H1 (cell line): ENCODE results near the gene GPC1. TPM values are rescaled to one million over a fixed set of nuclear protein-coding genes. Genes with fewer than 3 reads are reported as not detected.

Experiments used
- CTCF ChIA-PET: fragments of 300-600 bp; sonication (Branson Sonifier 250); formaldehyde crosslinking; loops from one replicate; lab custom pipeline; 2021; ENCODE audit not compliant: partially characterized antibody; lab: Charles Lee
- POLR2A ChIA-PET: fragments of 300-600 bp; sonication (Branson Sonifier 250); formaldehyde crosslinking; loops from one replicate; lab custom pipeline; 2021; ENCODE audit warnings: inconsistent platforms; ENCODE audit not compliant: partially characterized antibody; lab: Charles Lee
- DNase-seq, 2 experiments: peaks; one replicate each; pipeline versions ENCODE4 v3.0.0 to v3.0.0-alpha.2; 2010 to 2022; ENCODE audit warnings: low spot score in 2 of 2, low read depth in 1 of 2, mixed read lengths in 1 of 2
- FAIRE-seq: peaks from 2 replicates; lab custom pipeline; 2011; peaks lifted over from hg19 to GRCh38; lab: Jason Lieb, UNC
- H2AFZ ChIP-seq: 2 replicates; pipeline ENCODE4 v1.8.1; 2012; ENCODE audit warnings: low read length, inconsistent platforms
- H2AK5ac ChIP-seq: 2 replicates; pipeline ENCODE4 v1.6.1; 2013; ENCODE audit warnings: low read depth, low read length
- H2BK120ac ChIP-seq: replicated peaks from 2 replicates; pipeline ENCODE3; 2013; ENCODE audit warnings: low read depth, low read length, inconsistent platforms
- H2BK12ac ChIP-seq: 2 replicates; pipeline ENCODE4 v1.6.1; 2013; ENCODE audit warnings: low read depth, low read length
- H2BK15ac ChIP-seq: 2 replicates; pipeline ENCODE4 v1.6.1; 2013; ENCODE audit warnings: low read length
- H2BK20ac ChIP-seq: 2 replicates; pipeline ENCODE4 v1.6.1; 2013; ENCODE audit warnings: low read length
- H2BK5ac ChIP-seq: 2 replicates; pipeline ENCODE4 v1.6.1; 2013; ENCODE audit warnings: low read depth, low read length
- H3K14ac ChIP-seq: 2 replicates; pipeline ENCODE4 v1.6.1; 2013; ENCODE audit warnings: inconsistent platforms; ENCODE audit not compliant: insufficient read length
- H3K18ac ChIP-seq: 2 replicates; pipeline ENCODE4 v1.6.1; 2013; ENCODE audit warnings: low read length; ENCODE audit errors: extremely low read depth
- H3K23ac ChIP-seq: 2 replicates; pipeline ENCODE4 v1.6.1; 2013; ENCODE audit warnings: inconsistent platforms; ENCODE audit not compliant: insufficient read length
- H3K23me2 ChIP-seq: 2 replicates; pipeline ENCODE4 v1.6.1; 2013; ENCODE audit warnings: low read depth, low read length
- H3K27ac ChIP-seq: 2 replicates; pipeline ENCODE4 v1.6.1; 2011; ENCODE audit warnings: low read depth, low read length, inconsistent platforms
- H3K27me3 ChIP-seq, 4 experiments: replicated peaks in 1 of 4; 1 replicate in 1 of 4; 2 replicates in 3 of 4; pipeline versions ENCODE4 v1.6.1 to v1.8.1; 2011 to 2013; ENCODE audit warnings: low read length in 3 of 4, mild to moderate bottlenecking in 3 of 4, inconsistent platforms in 2 of 4, mixed read lengths in 2 of 4, moderate library complexity in 1 of 4; ENCODE audit not compliant: control insufficient read depth in 3 of 4, insufficient read depth in 3 of 4; ENCODE audit errors: extremely low read depth in 1 of 4
- H3K36me3 ChIP-seq, 4 experiments: 2 replicates each; pipeline versions ENCODE4 v1.6.1 to v1.8.1; 2011 to 2013; ENCODE audit warnings: mild to moderate bottlenecking in 4 of 4, low read length in 3 of 4, moderate library complexity in 2 of 4, control low read depth in 1 of 4, inconsistent platforms in 1 of 4; ENCODE audit not compliant: insufficient read depth in 4 of 4, control insufficient read depth in 2 of 4
- H3K4ac ChIP-seq: replicated peaks from 2 replicates; pipeline ENCODE3; 2013; ENCODE audit warnings: low read length, low read depth, mixed read lengths, inconsistent platforms; ENCODE audit not compliant: insufficient read length
- H3K4me1 ChIP-seq, 4 experiments: replicated peaks in 1 of 4; 1 replicate in 1 of 4; 2 replicates in 3 of 4; pipeline versions ENCODE4 v1.6.1 to v1.8.1; 2011 to 2013; ENCODE audit warnings: low read length in 3 of 4, inconsistent platforms in 2 of 4, mixed read lengths in 1 of 4; ENCODE audit not compliant: insufficient read depth in 4 of 4, control insufficient read depth in 3 of 4
- H3K4me2 ChIP-seq, 2 experiments: 2 replicates each; pipeline versions ENCODE4 v1.6.1 to v1.8.1; 2011 to 2013; ENCODE audit warnings: low read depth in 2 of 2, low read length in 2 of 2, control low read depth in 1 of 2, inconsistent platforms in 1 of 2, mild to moderate bottlenecking in 1 of 2; ENCODE audit not compliant: insufficient read depth in 1 of 2
- H3K4me3 ChIP-seq, 4 experiments: fragments of 200-600, 300-600 bp in 1 of 4; sonication (generic), shearing (Covaris generic), sonication (Bioruptor Twin) in 1 of 4; 2 replicates each; pipeline versions ENCODE4 v1.5.1 to v1.8.1; 2011 to 2016; ENCODE audit warnings: low read length in 4 of 4, low read depth in 3 of 4, control low read depth in 2 of 4, inconsistent platforms in 2 of 4, mild to moderate bottlenecking in 2 of 4, mixed read lengths in 1 of 4, moderate library complexity in 1 of 4; ENCODE audit not compliant: insufficient read depth in 2 of 4; ENCODE audit errors: extremely low read depth in 1 of 4
- H3K56ac ChIP-seq: replicated peaks from 2 replicates; pipeline ENCODE3; 2013; ENCODE audit warnings: low read depth, mild to moderate bottlenecking, mixed read lengths, low read length, inconsistent platforms; ENCODE audit not compliant: insufficient read length
- H3K79me1 ChIP-seq: 2 replicates; pipeline ENCODE4 v1.6.1; 2013; ENCODE audit warnings: low read depth, low read length, control low read depth
- H3K79me2 ChIP-seq, 2 experiments: 2 replicates each; pipeline versions ENCODE4 v1.6.1 to v1.8.1; 2012 to 2013; ENCODE audit warnings: low read length in 2 of 2, mild to moderate bottlenecking in 2 of 2, inconsistent platforms in 1 of 2; ENCODE audit not compliant: insufficient read depth in 2 of 2, control insufficient read depth in 1 of 2
- H3K9ac ChIP-seq, 4 experiments: replicated peaks in 1 of 4; 1 replicate in 1 of 4; 2 replicates in 3 of 4; pipeline versions ENCODE4 v1.6.1 to v1.8.1; 2011 to 2013; ENCODE audit warnings: low read depth in 3 of 4, low read length in 3 of 4, control low read depth in 2 of 4, mild to moderate bottlenecking in 2 of 4, moderate library complexity in 2 of 4, inconsistent platforms in 1 of 4; ENCODE audit errors: extremely low read depth in 1 of 4
- H3K9me3 ChIP-seq, 2 experiments: 2 replicates each; pipeline versions ENCODE4 v1.6.1 to v1.8.1; 2012 to 2013; ENCODE audit warnings: mild to moderate bottlenecking in 2 of 2, moderate library complexity in 2 of 2, control low read depth in 1 of 2, inconsistent platforms in 1 of 2, low read depth in 1 of 2, low read length in 1 of 2, mixed read lengths in 1 of 2; ENCODE audit not compliant: insufficient read depth in 2 of 2
- H4K20me1 ChIP-seq, 2 experiments: replicated peaks in 1 of 2; 2 replicates each; pipeline versions ENCODE3 to v1.8.1; 2011 to 2013; ENCODE audit warnings: inconsistent platforms in 2 of 2, low read length in 2 of 2, mild to moderate bottlenecking in 1 of 2; ENCODE audit not compliant: insufficient read depth in 2 of 2, control insufficient read depth in 1 of 2
- H4K5ac ChIP-seq: 2 replicates; pipeline ENCODE4 v1.6.1; 2013; ENCODE audit warnings: low read length, low read depth, mixed read lengths, inconsistent platforms; ENCODE audit not compliant: insufficient read length
- H4K8ac ChIP-seq: 2 replicates; pipeline ENCODE4 v1.8.0; 2013; ENCODE audit warnings: mild to moderate bottlenecking, moderate library complexity, low read length, inconsistent platforms; ENCODE audit not compliant: insufficient read depth; ENCODE audit errors: extremely low read depth
- H4K91ac ChIP-seq: replicated peaks from 2 replicates; pipeline ENCODE3; 2013; ENCODE audit warnings: low read length, mixed read lengths, inconsistent platforms; ENCODE audit not compliant: insufficient read length
- CTCF ChIP-seq, 3 experiments: IDR thresholded peaks; 1 replicate in 2 of 3; 2 replicates in 1 of 3; pipeline versions ENCODE4 v1.5.1 to v1.6.1; 2011; ENCODE audit warnings: low read length in 3 of 3, mild to moderate bottlenecking in 3 of 3, inconsistent platforms in 2 of 3, low read depth in 1 of 3, moderate library complexity in 1 of 3; ENCODE audit not compliant: insufficient read depth in 1 of 3; ENCODE audit errors: control extremely low read depth in 1 of 3
- KDM1A ChIP-seq: fragments of 200-600, 300-600 bp; sonication (generic); IDR thresholded peaks from 2 replicates; pipeline ENCODE4 v1.7.1; 2016; ENCODE audit warnings: mild to moderate bottlenecking, low read length, borderline replicate concordance
- RAD21 ChIP-seq, 2 experiments: IDR thresholded peaks in 1 of 2; conservative IDR thresholded peaks in 1 of 2; 2 replicates each; pipeline ENCODE4 v1.6.1; 2011; ENCODE audit warnings: low read depth in 2 of 2, low read length in 2 of 2, improper control_type of control experiment in 1 of 2, inconsistent platforms in 1 of 2, mild to moderate bottlenecking in 1 of 2, moderate library complexity in 1 of 2
- RBBP5 ChIP-seq: IDR thresholded peaks from 2 replicates; pipeline ENCODE4 v1.7.1; 2012; ENCODE audit warnings: low read depth, mild to moderate bottlenecking, inconsistent platforms, low read length, moderate library complexity, borderline replicate concordance
- USF2 ChIP-seq: IDR thresholded peaks from 2 replicates; pipeline ENCODE4 v1.6.1; 2011; ENCODE audit warnings: low read length, improper control_type of control experiment
- WGBS, 2 experiments: shearing (Covaris generic) in 1 of 2; methylation state at CpG; one replicate each; pipeline versions ENCODE4 v1.1.6 to v1.1.7; 2013 to 2015; ENCODE audit warnings: low lambda C conversion rate in 2 of 2, mixed read lengths in 2 of 2, inconsistent platforms in 1 of 2, low coverage in 1 of 2, missing lambda C conversion rate in 1 of 2; ENCODE audit not compliant: insufficient replicate concordance in 2 of 2, insufficient coverage in 1 of 2, insufficient read length in 1 of 2; ENCODE audit errors: extremely low coverage in 1 of 2, missing lambda C conversion rate in 1 of 2; 5-methylcytosine and 5-hydroxymethylcytosine counted together
- polyA plus RNA-seq, 7 experiments: library from polyadenylated mRNA; depleted of rRNA in 3 of 7; stranded (reverse) in 5 of 7; unstranded in 2 of 7; fragments of >200 nt in 5 of 7; fragments of 200-250 nt in 2 of 7; gene quantifications; 1 replicate in 5 of 7; 2 replicates in 1 of 7; 4 replicates in 1 of 7; pipeline versions ENCODE4 v1.2.1 to v1.2.3, GENCODE V29; 2011 to 2013; ENCODE audit warnings: missing spikeins in 2 of 7, mixed read lengths in 2 of 7
- total RNA-seq: library from RNA; stranded (reverse); fragmentation: NEBNext Ultra II Directional; extraction: Animal tissue kit (Norgen Biotek cat#: 25700); gene quantifications from 2 replicates; pipeline ENCODE4 v1.2.1, GENCODE V29; 2021

The GPC1 gene
- total and polyA plus RNA-seq, 2 of the 8 experiments (the other 6 are each of a cell fraction or from before 2014, with no cell fraction given), result 21.9 to 28.3 TPM

GRCh38 chr2:240467659-240468302, 32.3 kb downstream of the GPC1 start:
- no peak overlapping the region for H3K27ac ChIP-seq
- TF ChIP-seq KDM1A (no peak), USF2 (no peak), RAD21 (IDR thresholded peaks at IDR 0.05 in 1 of 2, conservative IDR thresholded peaks at IDR 0.05 in 1 of 2; ENCODE audit: low read depth in 2 of 2, low read length in 2 of 2) (peak; percentile 45 to 50), RBBP5 (no peak), CTCF (IDR thresholded peaks at IDR 0.05; ENCODE audit: control extremely low read depth in 1 of 3, insufficient read depth in 1 of 3, low read depth in 1 of 3, low read length in 3 of 3) (peak in 1 of 3 experiments; percentile 44; a peak in 1 of 4 replicates)

More at GRCh38 chr2:240467659-240468302, 32.3 kb downstream of the GPC1 start:
- no peak overlapping the region for H2AK5ac ChIP-seq
- FAIRE-seq (no peak), DNase-seq (peak in 1 of 2 experiments; percentile 52)
- H3K9me3 ChIP-seq, result no peaks in the 10 kb centered on the region
- no peak overlapping the region for H3K4ac ChIP-seq
- H3K4me1 ChIP-seq, result no peaks in the 10 kb centered on the region
- ChIA-PET POLR2A (interaction anchor here (2.0 kb wide), 1 partner anchor 9 kb away, joined by 6 read pairs; no protein-coding TSS in a partner anchor), CTCF (interaction anchor here (1.0 to 2.1 kb wide), 3 partner anchors 9 to 12 kb away, joined by 3 to 6 read pairs (median 3); no protein-coding TSS in a partner anchor)
- H3K23me2 ChIP-seq, result peaks cover 4% of the 10 kb centered on the region; the same call in 1 of the 2 replicates
- no peaks in the 10 kb centered on the region for H3K79me2 ChIP-seq
- no peak overlapping the region; the same call in 1 of the 2 replicates for H4K8ac ChIP-seq
- H3K9ac ChIP-seq, result no peak overlapping the region
- no peak overlapping the region for H2BK20ac ChIP-seq
- no peak overlapping the region for H4K5ac ChIP-seq
- no peak overlapping the region for H3K14ac ChIP-seq
- H3K4me2 ChIP-seq, result no peak overlapping the region
- H4K20me1 ChIP-seq, result peaks cover 0 to 11% of the 10 kb centered on the region in 2 experiments
- peaks cover 0 to 5% (median 3%) of the 10 kb centered on the region in 4 experiments; a peak in 3 of 7 replicates for H3K27me3 ChIP-seq
- H2AFZ ChIP-seq, result no peak overlapping the region
- no peak overlapping the region for H2BK15ac ChIP-seq
- H3K56ac ChIP-seq, result no peak overlapping the region
- H3K36me3 ChIP-seq, result peaks cover 0 to 13% (median 2%) of the 10 kb centered on the region in 4 experiments; a peak in 5 of 8 replicates
- H3K4me3 ChIP-seq, result no peak overlapping the region
- no peak overlapping the region for H4K91ac ChIP-seq
- H3K79me1 ChIP-seq, result no peaks in the 10 kb centered on the region
- 95% methylated on average over 18 of the region's 22 CpGs; no CpG with 5 or more reads in 1 of the 2 experiments for WGBS, 2 experiments
- no peak overlapping the region for H2BK12ac ChIP-seq
- no peak overlapping the region for H2BK120ac ChIP-seq
- H2BK5ac ChIP-seq, result no peak overlapping the region; the same call in 1 of the 2 replicates
- no peak overlapping the region for H3K18ac ChIP-seq
- no peak overlapping the region for H3K23ac ChIP-seq
